IPS DF 6.9 (cell line): ENCODE results near the gene MCF2L2.

Source experiments
- DNase-seq: peaks from one replicate; pipeline ENCODE4 v3.0.0-alpha.2; 2013; ENCODE audit warnings: low read depth, low spot score
- H3K27ac ChIP-seq: one replicate; pipeline ENCODE4 v1.5.1; 2013; ENCODE audit warnings: low read length, control low read depth
- H3K27me3 ChIP-seq: 2 replicates; pipeline ENCODE4 v1.6.1; 2013; ENCODE audit warnings: mild to moderate bottlenecking, low read length; ENCODE audit not compliant: control insufficient read depth, insufficient read depth
- H3K36me3 ChIP-seq: 2 replicates; pipeline ENCODE4 v1.6.1; 2013; ENCODE audit warnings: low read length; ENCODE audit not compliant: control insufficient read depth, insufficient read depth
- H3K4me1 ChIP-seq: 2 replicates; pipeline ENCODE4 v1.6.1; 2013; ENCODE audit warnings: low read length; ENCODE audit not compliant: control insufficient read depth, insufficient read depth
- H3K4me3 ChIP-seq: 2 replicates; pipeline ENCODE4 v1.5.1; 2013; ENCODE audit warnings: mild to moderate bottlenecking, low read length
- H3K9me3 ChIP-seq: 2 replicates; pipeline ENCODE4 v1.6.1; 2013; ENCODE audit warnings: low read length, inconsistent platforms; ENCODE audit not compliant: control insufficient read depth, insufficient read depth
- WGBS: extraction: QIAGEN DNeasy Blood & Tissue Kit; methylation state at CpG from one replicate; pipeline ENCODE4 v1.1.7; 2013; ENCODE audit warnings: mixed read lengths, missing lambda C conversion rate; ENCODE audit not compliant: insufficient read length, insufficient coverage; 5-methylcytosine and 5-hydroxymethylcytosine counted together

Gene MCF2L2

DNA sequence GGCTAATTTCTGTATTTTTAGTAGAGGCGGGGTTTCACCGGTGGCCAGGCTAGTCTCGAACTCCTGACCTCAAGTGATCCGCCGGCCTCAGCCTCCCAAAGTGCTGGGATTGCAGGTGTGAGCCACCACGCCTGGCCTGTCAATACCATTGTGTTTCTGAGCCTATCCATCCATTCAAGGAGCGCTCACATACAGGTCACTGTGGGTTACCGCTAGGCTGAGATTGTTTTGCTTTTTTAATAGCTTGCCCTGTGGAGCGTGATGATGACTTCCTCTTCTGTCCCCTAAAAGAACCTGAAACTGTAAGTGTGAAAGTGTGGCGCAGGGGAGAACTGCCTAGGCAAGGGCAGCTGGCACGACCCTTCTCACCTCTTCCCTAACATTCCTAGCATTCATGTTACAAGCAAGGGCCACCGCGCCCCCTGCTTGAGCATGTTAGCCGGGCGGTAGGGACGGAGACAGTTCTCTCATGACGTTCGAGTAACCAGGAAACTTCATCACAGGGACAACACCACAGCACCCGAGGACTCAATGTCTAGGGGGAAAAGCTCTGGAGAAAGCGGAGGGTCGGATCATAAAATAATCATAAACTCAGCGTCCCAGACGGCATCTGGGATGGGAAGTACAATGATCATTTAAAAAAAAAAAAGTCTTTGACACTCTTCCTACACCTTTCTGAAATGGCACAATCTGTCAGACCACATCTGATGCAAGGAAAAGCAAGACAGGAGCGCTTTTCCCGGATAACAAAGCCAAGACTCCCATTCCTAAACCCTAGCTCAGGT, 266.7 kb downstream of the MCF2L2 start:
- Histone ChIP-seq H3K4me3 (peak overlapping the region; percentile 72; the same call in 1 of the 2 replicates), H3K4me1 (no peaks in the 10 kb centered on the region), H3K9me3 (no peaks in the 10 kb centered on the region), H3K36me3 (no peaks in the 10 kb centered on the region), H3K27ac (no peak overlapping the region), H3K27me3 (peaks cover 10% of the 10 kb centered on the region)
- DNase-seq: no peak
- WGBS: no CpG with 5 or more reads among the region's 25 CpGs

DNA sequence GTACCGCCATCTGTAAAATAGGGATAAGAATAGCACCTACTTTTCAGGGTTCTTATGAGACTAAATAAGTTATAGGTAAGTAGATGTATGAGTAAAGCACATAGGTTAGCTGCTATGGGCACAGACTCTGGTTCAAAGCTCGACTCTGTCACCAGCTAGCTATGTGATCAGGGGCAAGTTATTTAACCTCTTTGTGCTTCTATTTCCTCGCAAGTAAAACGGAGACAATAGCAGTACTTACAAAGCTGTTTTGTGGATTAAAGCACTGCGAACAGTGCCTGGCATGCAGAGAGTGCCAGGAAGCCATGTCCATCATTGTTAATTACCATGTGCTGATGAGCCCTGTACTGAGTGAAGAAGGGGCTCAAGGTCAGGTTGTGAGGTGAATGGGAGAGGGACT, 267.8 kb downstream of the MCF2L2 start:
- WGBS: no CpG with 5 or more reads among the region's 5 CpGs
- Histone ChIP-seq H3K27me3 (peaks cover 10% of the 10 kb centered on the region), H3K27ac (no peak overlapping the region), H3K4me3 (no peak overlapping the region), H3K36me3 (no peaks in the 10 kb centered on the region), H3K9me3 (no peaks in the 10 kb centered on the region), H3K4me1 (no peaks in the 10 kb centered on the region)
- DNase-seq: no peak

DNA sequence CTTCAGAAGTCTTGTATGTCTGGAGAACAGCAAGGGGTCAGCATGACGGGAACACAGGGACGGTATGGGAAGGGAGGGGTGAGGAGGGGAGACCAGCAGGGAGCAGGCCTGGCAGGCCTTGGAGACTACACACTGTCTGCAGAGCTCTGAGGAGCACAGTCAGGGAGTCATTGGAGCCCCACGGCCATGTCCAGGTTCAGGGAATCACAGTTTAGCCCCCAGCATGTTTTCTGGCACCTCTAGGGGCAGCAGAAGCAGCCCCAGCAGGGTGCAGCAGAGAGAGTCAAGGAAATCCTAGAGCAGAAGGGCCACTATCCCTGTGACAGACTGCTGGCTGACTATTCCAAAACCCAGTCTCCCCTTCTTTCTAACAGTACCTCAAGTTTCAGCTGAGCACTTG, 269.1 kb downstream of the MCF2L2 start:
- no peaks in the 10 kb centered on the region for H3K4me1 ChIP-seq
- no peaks in the 10 kb centered on the region for H3K9me3 ChIP-seq
- WGBS: no CpG with 5 or more reads among the region's 3 CpGs
- no peak overlapping the region for H3K27ac ChIP-seq
- no peak overlapping the region for H3K4me3 ChIP-seq
- H3K36me3 ChIP-seq: no peaks in the 10 kb centered on the region
- H3K27me3 ChIP-seq: peaks cover 10% of the 10 kb centered on the region
- DNase-seq: no peak

DNA sequence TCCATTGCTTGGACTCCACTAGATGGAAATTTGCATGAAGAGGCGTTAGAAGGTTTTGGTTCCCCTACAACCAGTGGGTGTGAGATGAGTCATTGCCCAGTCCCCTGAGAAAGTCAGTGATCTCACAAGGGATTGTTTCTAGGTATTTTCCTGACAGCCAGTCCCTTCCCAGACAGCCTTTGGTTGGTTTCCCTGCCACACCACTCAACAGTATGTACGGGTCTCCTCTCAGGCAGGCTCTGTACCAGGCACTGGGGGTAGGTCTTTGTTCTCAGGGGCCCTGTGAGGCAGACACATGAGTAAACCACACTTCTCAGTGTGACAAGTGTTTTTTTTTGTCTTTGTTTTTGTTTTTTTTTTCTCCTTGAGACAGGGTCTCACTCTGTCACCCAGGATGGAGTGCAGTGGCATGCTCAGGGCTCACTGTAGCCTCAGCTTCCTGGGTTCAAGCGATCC, 269.8 kb downstream of the MCF2L2 start:
- Histone ChIP-seq H3K4me1 (no peaks in the 10 kb centered on the region), H3K27ac (no peak overlapping the region), H3K9me3 (no peaks in the 10 kb centered on the region), H3K4me3 (no peak overlapping the region), H3K27me3 (peaks cover 10% of the 10 kb centered on the region), H3K36me3 (no peaks in the 10 kb centered on the region)
- WGBS: no CpG with 5 or more reads among the region's 3 CpGs
- DNase-seq: no peak

DNA sequence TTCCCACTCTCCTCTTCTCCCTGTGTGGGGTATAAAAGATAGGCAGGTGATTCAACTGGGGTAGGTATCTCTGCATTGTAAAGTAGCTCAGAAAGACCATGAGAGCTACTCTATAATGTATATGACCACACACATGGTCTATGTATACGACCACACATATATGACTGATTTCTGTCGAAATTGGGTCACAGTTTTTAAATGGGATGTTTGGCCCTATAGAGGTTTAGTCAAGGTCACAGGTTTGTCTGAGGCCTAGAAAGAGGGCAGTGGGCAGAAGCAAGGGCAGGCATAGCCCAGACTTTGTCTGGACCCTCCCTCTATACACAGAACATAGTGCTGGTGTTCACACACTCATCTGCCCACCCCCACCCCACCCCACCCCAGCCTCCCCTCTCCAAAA, 270.3 kb downstream of the MCF2L2 start:
- Histone ChIP-seq H3K9me3 (no peaks in the 10 kb centered on the region), H3K36me3 (no peaks in the 10 kb centered on the region), H3K27me3 (peaks cover 10% of the 10 kb centered on the region), H3K4me3 (no peak overlapping the region), H3K4me1 (no peaks in the 10 kb centered on the region), H3K27ac (no peak overlapping the region)
- no peak for DNase-seq
- no CpG with 5 or more reads among the region's 2 CpGs for WGBS

DNA sequence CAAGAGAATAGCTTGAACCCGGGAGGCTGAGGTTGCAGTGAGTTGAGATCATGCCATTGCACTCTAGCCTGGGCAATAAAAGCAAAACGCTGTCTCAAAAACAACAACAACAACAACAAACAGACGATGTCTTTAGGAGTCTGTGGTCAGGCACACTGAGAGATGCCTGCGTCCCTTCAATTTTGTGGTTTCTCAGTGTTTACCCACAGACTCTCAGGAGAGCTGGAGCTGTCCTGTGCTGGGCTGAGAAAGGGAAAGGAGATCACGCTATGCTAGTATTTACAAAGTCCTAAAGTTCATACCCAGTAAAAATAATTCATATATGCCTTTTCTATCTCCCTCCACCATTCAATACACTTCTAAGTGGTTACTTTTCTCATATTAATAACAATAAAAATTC, 272.2 kb downstream of the MCF2L2 start:
- Histone ChIP-seq H3K4me1 (no peaks in the 10 kb centered on the region), H3K36me3 (no peaks in the 10 kb centered on the region), H3K27ac (no peak overlapping the region), H3K9me3 (no peaks in the 10 kb centered on the region), H3K4me3 (no peak overlapping the region), H3K27me3 (peaks cover 4% of the 10 kb centered on the region)
- no CpG with 5 or more reads among the region's 5 CpGs for WGBS
- DNase-seq: no peak

DNA sequence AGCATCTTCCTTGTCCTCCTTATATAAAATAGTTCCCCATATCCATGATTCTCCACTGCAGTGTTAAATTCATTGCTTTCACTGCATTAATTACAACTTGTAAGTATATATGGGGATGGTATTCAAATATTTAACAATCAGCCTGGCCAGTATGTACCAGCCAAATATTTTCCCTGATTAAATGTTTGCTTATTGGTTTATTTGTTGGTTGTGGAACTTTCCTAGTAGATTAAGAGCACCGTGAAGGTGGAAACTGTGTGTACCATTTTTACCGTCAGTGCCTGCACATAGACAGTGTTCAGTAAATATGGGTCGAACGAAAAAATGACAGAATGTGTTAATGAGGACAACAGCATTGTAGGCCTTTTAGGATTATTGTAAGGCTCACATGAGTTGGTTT, 272.9 kb downstream of the MCF2L2 start:
- Histone ChIP-seq H3K9me3 (no peaks in the 10 kb centered on the region), H3K36me3 (no peaks in the 10 kb centered on the region), H3K27me3 (no peaks in the 10 kb centered on the region; the same call in 1 of the 2 replicates), H3K27ac (no peak overlapping the region), H3K4me3 (no peak overlapping the region), H3K4me1 (no peaks in the 10 kb centered on the region)
- no CpG with 5 or more reads among the region's 4 CpGs for WGBS
- DNase-seq: no peak

DNA sequence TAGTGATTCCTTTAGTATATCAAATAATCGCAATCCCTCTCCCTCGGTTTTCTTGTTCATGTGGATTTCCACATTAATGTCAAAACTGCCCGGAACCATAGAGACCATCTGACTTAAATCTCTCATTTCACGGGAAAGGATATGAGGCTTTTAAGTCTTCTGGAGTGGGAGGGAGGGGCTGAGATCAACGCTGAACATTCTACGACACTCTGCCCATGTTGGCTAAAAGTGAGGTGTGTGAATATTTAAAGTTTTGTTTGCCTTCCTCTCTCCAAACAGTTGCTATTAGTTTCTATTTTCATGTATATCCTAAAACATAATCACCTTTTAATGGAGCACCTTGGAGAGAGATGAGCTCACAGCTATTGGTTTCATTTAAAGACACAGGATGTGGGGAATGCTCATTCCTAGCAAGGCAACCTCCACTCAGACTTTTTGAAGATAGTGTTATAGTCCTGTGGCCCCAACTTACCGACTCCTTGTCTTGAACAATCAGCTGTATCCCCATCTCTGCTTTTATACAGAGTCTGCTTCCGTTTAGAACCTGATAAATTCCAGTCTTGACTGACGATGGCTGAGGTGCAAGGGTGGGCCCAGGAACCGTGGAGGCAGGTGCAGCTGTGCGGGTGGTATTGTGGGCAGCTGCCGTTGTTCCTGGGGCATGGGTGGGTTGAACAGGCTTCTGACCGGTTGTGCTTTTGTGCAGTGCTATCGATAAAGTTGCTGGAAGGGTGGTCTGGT, 275.0 kb downstream of the MCF2L2 start:
- H3K27ac ChIP-seq: no peak overlapping the region
- WGBS: no CpG with 5 or more reads among the region's 14 CpGs

DNA sequence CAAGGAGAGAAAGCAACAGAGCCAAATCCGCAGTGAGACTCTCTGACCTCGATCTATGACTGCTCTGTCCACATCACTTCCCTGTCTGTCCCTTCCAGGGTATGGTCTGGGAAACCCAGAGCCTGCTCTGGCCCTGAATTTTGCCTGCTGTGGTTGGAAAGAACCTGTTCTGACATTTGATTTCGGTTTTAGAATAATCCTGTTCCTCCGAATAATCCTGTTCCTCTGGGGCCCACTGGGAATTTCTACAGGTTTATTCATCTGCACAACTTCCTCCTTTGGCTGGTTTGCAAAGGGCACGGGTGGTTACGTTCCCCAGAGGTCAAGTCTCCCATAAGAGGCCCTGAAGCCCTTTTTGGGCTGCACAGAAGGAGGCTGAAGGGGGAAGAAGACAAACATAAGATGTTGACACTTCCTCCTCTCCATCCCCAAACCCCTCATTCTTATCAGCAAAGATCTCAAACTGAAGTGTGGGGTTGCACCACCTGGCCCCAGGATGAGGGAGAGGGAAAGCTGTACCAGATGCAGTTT, 276.5 kb downstream of the MCF2L2 start:
- DNase-seq: no peak
- H3K27me3 ChIP-seq: no peaks in the 10 kb centered on the region; the same call in 1 of the 2 replicates
- H3K27ac ChIP-seq: no peak overlapping the region
- no CpG with 5 or more reads among the region's 6 CpGs for WGBS
- H3K9me3 ChIP-seq: no peaks in the 10 kb centered on the region
- H3K4me3 ChIP-seq: no peak overlapping the region
- no peaks in the 10 kb centered on the region for H3K4me1 ChIP-seq
- H3K36me3 ChIP-seq: no peaks in the 10 kb centered on the region

More for the DNA sequence above, 275.0 kb downstream of the MCF2L2 start:
- Histone ChIP-seq H3K9me3 (no peaks in the 10 kb centered on the region), H3K4me1 (no peaks in the 10 kb centered on the region), H3K36me3 (no peaks in the 10 kb centered on the region), H3K4me3 (no peak overlapping the region), H3K27me3 (no peaks in the 10 kb centered on the region; the same call in 1 of the 2 replicates)
- no peak for DNase-seq

DNA sequence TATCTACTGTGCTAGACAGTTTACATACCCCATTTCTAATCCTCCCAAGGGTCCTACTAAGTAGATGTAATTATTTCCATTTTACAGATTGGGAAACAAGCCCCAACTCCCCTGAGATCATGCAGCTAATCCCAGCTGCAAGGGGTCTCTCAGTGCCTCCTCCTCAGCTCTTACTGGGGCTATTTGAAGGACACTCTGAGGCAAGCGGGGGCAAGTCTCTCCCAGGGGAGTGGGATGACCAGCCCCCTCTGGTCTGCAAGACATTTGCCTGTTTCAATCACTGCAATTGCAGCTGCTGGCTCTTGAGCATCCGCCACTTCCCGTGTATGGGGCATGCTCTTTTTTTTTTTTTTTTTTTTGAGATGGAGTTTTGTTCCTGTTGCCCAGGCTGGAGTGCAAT, 277.3 kb downstream of the MCF2L2 start:
- Histone ChIP-seq H3K27me3 (no peaks in the 10 kb centered on the region; the same call in 1 of the 2 replicates), H3K4me1 (no peaks in the 10 kb centered on the region), H3K4me3 (no peak overlapping the region), H3K27ac (no peak overlapping the region), H3K9me3 (no peaks in the 10 kb centered on the region), H3K36me3 (no peaks in the 10 kb centered on the region)
- no CpG with 5 or more reads among the region's 3 CpGs for WGBS
- DNase-seq: no peak
